DND-41 (cell line): ENCODE measurements around the gene KCNMA1.

Experiments
- ATAC-seq: fragments of 200-7000 bp; cut with Tn5 transposase; 3 replicates; pipeline ENCODE4 v1.9.1; 2021; ENCODE audit warnings: low read depth; ENCODE audit not compliant: insufficient read depth
- DNase-seq: peaks from one replicate; pipeline ENCODE4 v3.0.0-alpha.2; 2020
- H2AFZ ChIP-seq: 2 replicates; pipeline ENCODE4 v1.6.0; 2012; ENCODE audit warnings: low read depth, low read length
- H3K27ac ChIP-seq: 2 replicates; pipeline ENCODE4 v1.5.1; 2012; ENCODE audit warnings: low read length, inconsistent platforms
- H3K27me3 ChIP-seq: fragments of 200-600 bp; sonication (generic); 2 replicates; pipeline ENCODE4 v1.6.0; 2012; ENCODE audit warnings: low read length, mild to moderate bottlenecking, inconsistent platforms; ENCODE audit not compliant: insufficient read depth, poor library complexity
- H3K36me3 ChIP-seq: 2 replicates; pipeline ENCODE4 v1.5.1; 2012; ENCODE audit warnings: low read length, inconsistent platforms; ENCODE audit not compliant: insufficient read depth
- H3K4me1 ChIP-seq: 2 replicates; pipeline ENCODE4 v1.5.1; 2012; ENCODE audit warnings: mild to moderate bottlenecking, low read length; ENCODE audit not compliant: insufficient read depth
- H3K4me2 ChIP-seq: 2 replicates; pipeline ENCODE4 v1.6.0; 2012; ENCODE audit warnings: mild to moderate bottlenecking, moderate library complexity, low read length, inconsistent platforms; ENCODE audit not compliant: insufficient read depth
- H3K4me3 ChIP-seq, 2 experiments: fragments of 200-600 bp in 1 of 2; shearing (Covaris generic) in 1 of 2; 2 replicates each; pipeline ENCODE4 v1.5.1; 2012 to 2016; ENCODE audit warnings: inconsistent platforms in 2 of 2, low read length in 2 of 2, mild to moderate bottlenecking in 2 of 2, low read depth in 1 of 2, moderate library complexity in 1 of 2
- H3K79me2 ChIP-seq: 2 replicates; pipeline ENCODE4 v1.6.0; 2012; ENCODE audit warnings: low read length, inconsistent platforms; ENCODE audit not compliant: insufficient read depth
- H3K9ac ChIP-seq: 2 replicates; pipeline ENCODE4 v1.6.0; 2012; ENCODE audit warnings: low read depth, mild to moderate bottlenecking, inconsistent platforms, low read length, moderate library complexity
- H3K9me3 ChIP-seq: 2 replicates; pipeline ENCODE4 v1.5.1; 2012; ENCODE audit warnings: low read length, moderate library complexity, mild to moderate bottlenecking, inconsistent platforms; ENCODE audit not compliant: insufficient read depth, severe bottlenecking
- H4K20me1 ChIP-seq: 2 replicates; pipeline ENCODE4 v1.6.0; 2012; ENCODE audit warnings: low read length; ENCODE audit not compliant: insufficient read depth
- CTCF ChIP-seq: IDR thresholded peaks from 2 replicates; pipeline ENCODE4 v1.5.1; 2012; ENCODE audit warnings: borderline replicate concordance, low read length, moderate library complexity, mild to moderate bottlenecking; ENCODE audit not compliant: poor library complexity, severe bottlenecking; ENCODE audit errors: extremely low read depth
- EZH2 ChIP-seq: IDR thresholded peaks from 3 replicates; pipeline ENCODE4 v1.6.1; 2012; ENCODE audit warnings: borderline replicate concordance, low read depth, mild to moderate bottlenecking, moderate library complexity, low read length, inconsistent platforms; ENCODE audit not compliant: severe bottlenecking

Gene KCNMA1

GRCh38 chr10:77409697-77410471 is 227.7 kb downstream of the KCNMA1 start:
- H3K27me3 ChIP-seq, result peaks cover 3% of the 10 kb centered on the region
- H3K79me2 ChIP-seq, result no peaks in the 10 kb centered on the region
- H3K4me3 ChIP-seq, result no peak overlapping the region
- no peak overlapping the region for H3K9ac ChIP-seq
- no peak overlapping the region for H2AFZ ChIP-seq
- H3K9me3 ChIP-seq, result no peaks in the 10 kb centered on the region
- no peak for TF ChIP-seq EZH2
- no peak for TF ChIP-seq CTCF
- H3K27ac ChIP-seq, result no peak overlapping the region
- DNase-seq, result no peak
- H3K4me2 ChIP-seq, result no peak overlapping the region
- no peaks in the 10 kb centered on the region for H3K4me1 ChIP-seq
- H3K36me3 ChIP-seq, result no peaks in the 10 kb centered on the region
- H4K20me1 ChIP-seq, result no peaks in the 10 kb centered on the region
- ATAC-seq, result no peak

GRCh38 chr10:77408259-77408658 is 229.3 kb downstream of the KCNMA1 start:
- no peak overlapping the region for H3K27ac ChIP-seq
- no peaks in the 10 kb centered on the region for H3K36me3 ChIP-seq
- TF ChIP-seq CTCF (no peak), EZH2 (no peak)
- DNase-seq (no peak), ATAC-seq (no peak)
- no peak overlapping the region for H3K4me3 ChIP-seq
- no peak overlapping the region for H3K4me2 ChIP-seq
- no peaks in the 10 kb centered on the region for H3K4me1 ChIP-seq
- no peak overlapping the region for H3K9ac ChIP-seq
- H2AFZ ChIP-seq, result no peak overlapping the region
- peaks cover 3% of the 10 kb centered on the region for H3K27me3 ChIP-seq
- H3K79me2 ChIP-seq, result no peaks in the 10 kb centered on the region
- no peaks in the 10 kb centered on the region for H4K20me1 ChIP-seq
- H3K9me3 ChIP-seq, result no peaks in the 10 kb centered on the region

- no peak overlapping the region for H2AFZ ChIP-seq
- no peak for ATAC-seq
- no peak overlapping the region for H3K4me2 ChIP-seq
- H3K27me3 ChIP-seq, result peaks cover 3% of the 10 kb centered on the region
- H4K20me1 ChIP-seq, result no peaks in the 10 kb centered on the region
- TF ChIP-seq CTCF (no peak), EZH2 (no peak)
- no peak overlapping the region for H3K27ac ChIP-seq
- H3K36me3 ChIP-seq, result no peaks in the 10 kb centered on the region
- H3K4me3 ChIP-seq, result no peak overlapping the region
- H3K4me1 ChIP-seq, result no peaks in the 10 kb centered on the region
- no peaks in the 10 kb centered on the region for H3K79me2 ChIP-seq
- no peak overlapping the region for H3K9ac ChIP-seq
- H3K9me3 ChIP-seq, result no peaks in the 10 kb centered on the region
- DNase-seq, result no peak
These were observed 230.7 kb downstream of the KCNMA1 start for GRCh38 chr10:77406764-77407430.
